Activated CD4-positive, CD25-positive, alpha-beta regulatory T cell treated with anti-CD3 and anti-CD28 coated beads, Interleukin-2, amount 50 U/mL, for 72 hours (primary cell): ENCODE measurements around the gene MPDZ.

Experiments used
- DNase-seq: peaks from one replicate; pipeline ENCODE4 v3.0.0; 2021

MPDZ gene

GRCh38 chr9:13279284-13280141 is at the start of gene MPDZ:
Gene MPDZ, minus strand, starts transcription at chr9:13279692. Its CDS starts 29,377 bp downstream, at chr9:13250315.
- DNase-seq: no peak

GRCh38 chr9:13324988-13325387 is 45.5 kb upstream of the MPDZ start:
- no peak for DNase-seq

GRCh38 chr9:13322828-13323550 is 43.5 kb upstream of the MPDZ start:
- no peak for DNase-seq

GRCh38 chr9:13318027-13318426 is 38.5 kb upstream of the MPDZ start:
- no peak for DNase-seq

GRCh38 chr9:13296972-13297371 is 17.5 kb upstream of the MPDZ start:
- no peak for DNase-seq

GRCh38 chr9:13295556-13295955 is 16.1 kb upstream of the MPDZ start:
- no peak for DNase-seq

- DNase-seq: no peak
Measured at GRCh38 chr9:13292782-13293181, 13.3 kb upstream of the MPDZ start.

- DNase-seq: no peak
Measured at GRCh38 chr9:13292158-13292557, 12.7 kb upstream of the MPDZ start.

GRCh38 chr9:13291718-13292117 is 12.2 kb upstream of the MPDZ start:
- no peak for DNase-seq

- no peak for DNase-seq
Measured at GRCh38 chr9:13284011-13284410, 4.5 kb upstream of the MPDZ start.

GRCh38 chr9:13282998-13283397 is 3.5 kb upstream of the MPDZ start:
- DNase-seq: no peak

GRCh38 chr9:13281356-13282016 is 2.0 kb upstream of the MPDZ start:
- no peak for DNase-seq

- DNase-seq: no peak
Measured at GRCh38 chr9:13278368-13279246, 885 bp downstream of the MPDZ start.

GRCh38 chr9:13278023-13278367 is 1.5 kb downstream of the MPDZ start:
- DNase-seq: no peak

- no peak for DNase-seq
Measured at GRCh38 chr9:13274886-13275641, 4.4 kb downstream of the MPDZ start.

GRCh38 chr9:13270734-13271133 is 8.8 kb downstream of the MPDZ start:
- DNase-seq: no peak

- no peak for DNase-seq
Measured at GRCh38 chr9:13269589-13270452, 9.7 kb downstream of the MPDZ start.

GRCh38 chr9:13268469-13268868 is 11.0 kb downstream of the MPDZ start:
- DNase-seq: no peak

GRCh38 chr9:13267743-13268142 is 11.7 kb downstream of the MPDZ start:
- no peak for DNase-seq

- no peak for DNase-seq
Measured at GRCh38 chr9:13266167-13266566, 13.3 kb downstream of the MPDZ start.

- no peak for DNase-seq
Measured at GRCh38 chr9:13264788-13265187, 14.7 kb downstream of the MPDZ start.
